Activated CD4-positive, alpha-beta memory T cell treated with anti-CD3 and anti-CD28 coated beads for 36 hours (primary cell): ENCODE results near the gene CRYAB. TPM values are rescaled to one million over a fixed set of nuclear protein-coding genes. Genes with fewer than 3 reads are reported as not detected.

Experiments
- CTCF ChIA-PET: fragments of 350-600 bp; sonication (Branson Sonifier 250); formaldehyde crosslinking; loops from one replicate; lab custom pipeline; 2021; ENCODE audit warnings: antibody characterized with exemption, inconsistent platforms; lab: Charles Lee
- POLR2A ChIA-PET: fragments of 350-600 bp; sonication (Branson Sonifier 250); formaldehyde crosslinking; loops from one replicate; lab custom pipeline; 2021; ENCODE audit warnings: antibody characterized with exemption; lab: Charles Lee
- DNase-seq: peaks from one replicate; pipeline ENCODE4 v3.0.0-alpha.2; 2020
- H3K27ac Mint-ChIP-seq: one replicate; pipeline ENCODE4 v1.8.0; 2021; ENCODE audit warnings: mixed read lengths
- H3K27me3 Mint-ChIP-seq: one replicate; pipeline ENCODE4 v1.8.0; 2021; ENCODE audit warnings: mixed read lengths
- H3K36me3 Mint-ChIP-seq: one replicate; pipeline ENCODE4 v1.8.0; 2021; ENCODE audit warnings: mixed read lengths
- H3K4me1 Mint-ChIP-seq: one replicate; pipeline ENCODE4 v1.8.0; 2021; ENCODE audit warnings: low read depth, mixed read lengths
- H3K4me3 Mint-ChIP-seq: one replicate; pipeline ENCODE4 v1.8.0; 2021; ENCODE audit warnings: mild to moderate bottlenecking, mixed read lengths
- H3K9me3 Mint-ChIP-seq: one replicate; pipeline ENCODE4 v1.8.0; 2021; ENCODE audit warnings: mixed read lengths
- intact Hi-C: fragments of 100-400 bp; cut with micrococcal nuclease; formaldehyde crosslinking; loops from one replicate; pipeline ENCODE4 v1.15.1; 2023
- total RNA-seq, 2 experiments: library from RNA; stranded (reverse); gene quantifications; one replicate each; pipeline ENCODE4 v1.2.3, GENCODE V29; 2021

CRYAB gene
- total RNA-seq, 2 experiments from 2014 or later = not detected

GRCh38 chr11:111918390-111919256 lies 7.1 kb upstream of the CRYAB start, which contains the start of gene C11orf52:
Gene C11orf52 (plus strand): TSS chr11:111918913. CDS start chr11:111918973, 60 bp downstream.
- Mint-ChIP-seq H3K27me3 (peaks cover 26% of the 10 kb centered on the region), H3K27ac (no peak within 1 kb of the TSS), H3K4me1 (no peaks in the 10 kb centered on the region), H3K36me3 (no peaks in the 10 kb centered on the region), H3K4me3 (no peak within 1 kb of the TSS), H3K9me3 (no peaks in the 10 kb centered on the region)
- DNase-seq = no peak
- ChIA-PET POLR2A (no interaction called here), CTCF (interaction anchor here (0.8 to 1.6 kb wide), 5 partner anchors 8 to 314 kb away, joined by 3 to 5 read pairs (median 3); no protein-coding TSS in a partner anchor)
- intact Hi-C loops = no loop called here

DNA sequence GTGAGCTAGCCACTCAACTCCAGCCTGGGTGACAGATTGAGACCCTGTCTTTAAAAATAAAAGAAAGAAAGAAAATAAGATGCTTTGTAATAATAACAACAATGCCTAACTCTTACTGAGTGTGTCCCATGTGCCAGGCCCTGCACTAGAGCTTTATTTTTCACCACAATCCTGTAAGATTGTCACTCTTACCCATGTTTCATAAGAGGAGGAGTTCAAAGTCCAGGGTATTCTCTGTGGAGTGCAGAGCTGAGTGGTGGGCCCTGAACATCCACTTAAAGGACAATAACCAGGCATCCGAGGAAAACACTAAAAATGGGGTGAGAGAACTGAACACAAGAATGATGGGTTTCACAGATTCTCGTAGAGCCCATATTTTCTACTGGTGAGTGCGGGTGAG lies 6.2 kb upstream of the CRYAB start:
- DNase-seq = no peak
- Mint-ChIP-seq H3K27me3 (peaks cover 29% of the 10 kb centered on the region), H3K9me3 (no peaks in the 10 kb centered on the region), H3K4me1 (no peaks in the 10 kb centered on the region), H3K36me3 (no peaks in the 10 kb centered on the region), H3K4me3 (no peak overlapping the region), H3K27ac (no peak overlapping the region)
- ChIA-PET POLR2A (no interaction called here), CTCF (interaction anchor here (1.1 kb wide), 2 partner anchors 64 to 77 kb away, joined by 3 to 5 read pairs; no protein-coding TSS in a partner anchor)
- intact Hi-C loops = no loop called here

DNA sequence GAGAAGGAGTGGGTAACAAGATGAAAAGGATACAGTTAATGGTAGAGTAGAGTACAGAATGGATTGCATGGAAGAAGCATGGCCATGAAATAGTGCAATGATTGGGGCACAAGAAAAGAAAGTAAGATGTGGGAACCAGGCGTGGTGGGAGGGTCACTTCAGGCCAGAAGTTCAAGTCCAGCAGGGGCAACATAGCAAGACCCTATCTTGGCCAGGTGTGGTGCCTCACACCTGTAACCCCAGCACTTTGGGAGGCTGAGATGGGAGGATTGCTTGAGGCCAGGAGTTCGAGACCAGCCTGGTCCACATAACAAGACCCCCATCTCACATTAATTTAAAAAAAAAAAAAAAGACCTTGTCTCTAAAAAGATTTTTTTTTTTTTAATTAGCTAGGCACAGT lies 5.7 kb upstream of the CRYAB start:
- peaks cover 29% of the 10 kb centered on the region for H3K27me3 Mint-ChIP-seq
- ChIA-PET CTCF (interaction anchor here (1.1 kb wide), 2 partner anchors 65 to 78 kb away, joined by 3 to 5 read pairs; no protein-coding TSS in a partner anchor), POLR2A (no interaction called here)
- intact Hi-C loops = no loop called here
- no peaks in the 10 kb centered on the region for H3K9me3 Mint-ChIP-seq
- no peaks in the 10 kb centered on the region for H3K36me3 Mint-ChIP-seq
- no peak overlapping the region for H3K4me3 Mint-ChIP-seq
- no peaks in the 10 kb centered on the region for H3K4me1 Mint-ChIP-seq
- H3K27ac Mint-ChIP-seq = no peak overlapping the region
- no peak for DNase-seq

- intact Hi-C loops = no loop called here
- Mint-ChIP-seq H3K4me1 (no peaks in the 10 kb centered on the region), H3K27me3 (peaks cover 35% of the 10 kb centered on the region), H3K4me3 (no peak overlapping the region), H3K36me3 (no peaks in the 10 kb centered on the region), H3K9me3 (no peaks in the 10 kb centered on the region), H3K27ac (no peak overlapping the region)
- POLR2A ChIA-PET = no interaction called here
- no peak for DNase-seq
- CTCF ChIA-PET = no interaction called here
Observed at GRCh38 chr11:111916768-111917167, 5.2 kb upstream of the CRYAB start.

- POLR2A ChIA-PET = interaction anchor here (0.9 kb wide), 1 partner anchor 42 kb away, joined by 3 read pairs; no protein-coding TSS in a partner anchor
Observed at GRCh38 chr11:111913997-111914396, 2.4 kb upstream of the CRYAB start.

DNA sequence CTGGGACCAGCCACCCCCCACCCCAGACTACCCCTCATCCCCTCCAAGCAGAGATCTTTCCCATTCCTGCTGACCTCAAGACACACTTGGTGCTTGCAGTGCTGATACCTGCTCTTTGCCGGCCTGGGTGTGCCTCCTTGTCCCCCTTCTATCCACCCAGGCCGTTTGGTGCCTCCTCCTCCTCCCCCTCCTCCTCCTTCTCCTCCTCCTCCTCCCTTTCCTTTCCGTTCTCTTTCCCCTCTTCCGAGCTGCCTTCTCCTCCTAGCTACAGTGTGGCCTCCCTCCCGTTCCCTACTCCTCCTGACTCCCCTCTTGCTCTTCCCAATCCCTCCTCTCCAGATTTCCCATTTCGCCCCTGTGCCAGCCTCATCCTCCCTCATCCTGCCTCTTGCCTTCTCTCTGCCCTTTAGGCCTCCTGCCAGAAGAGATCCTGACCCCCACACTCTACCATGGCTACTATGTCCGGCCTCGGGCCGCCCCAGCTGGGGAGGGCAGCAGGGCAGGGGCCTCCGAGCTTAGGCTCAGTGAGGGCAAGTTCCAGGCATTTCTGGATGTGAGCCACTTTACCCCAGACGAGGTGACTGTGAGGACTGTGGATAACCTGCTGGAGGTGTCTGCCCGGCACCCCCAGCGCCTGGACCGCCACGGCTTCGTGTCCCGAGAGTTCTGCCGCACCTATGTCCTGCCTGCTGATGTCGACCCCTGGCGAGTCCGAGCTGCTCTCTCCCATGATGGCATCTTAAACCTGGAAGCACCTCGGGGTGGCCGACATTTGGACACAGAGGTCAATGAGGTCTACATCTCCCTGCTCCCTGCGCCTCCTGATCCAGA lies 1.7 kb upstream of the CRYAB start:
- CTCF ChIA-PET = interaction anchor here (2.4 kb wide), 1 partner anchor 69 kb away, joined by 6 read pairs; no protein-coding TSS in a partner anchor
- H3K27me3 Mint-ChIP-seq = peaks cover 42% of the 10 kb centered on the region
- DNase-seq = no peak
- POLR2A ChIA-PET = interaction anchor here (0.9 kb wide), 1 partner anchor 41 kb away, joined by 3 read pairs; no protein-coding TSS in a partner anchor
- H3K4me1 Mint-ChIP-seq = no peaks in the 10 kb centered on the region
- H3K4me3 Mint-ChIP-seq = no peak overlapping the region
- no peak overlapping the region for H3K27ac Mint-ChIP-seq
- H3K9me3 Mint-ChIP-seq = no peaks in the 10 kb centered on the region
- H3K36me3 Mint-ChIP-seq = no peaks in the 10 kb centered on the region
- intact Hi-C loops = no loop called here

More at GRCh38 chr11:111913997-111914396, 2.4 kb upstream of the CRYAB start:
- Mint-ChIP-seq H3K4me3 (no peak overlapping the region), H3K27ac (no peak overlapping the region), H3K36me3 (no peaks in the 10 kb centered on the region), H3K4me1 (no peaks in the 10 kb centered on the region), H3K9me3 (no peaks in the 10 kb centered on the region), H3K27me3 (peaks cover 40% of the 10 kb centered on the region)
- DNase-seq = no peak
- intact Hi-C loops = no loop called here
- CTCF ChIA-PET = interaction anchor here (0.6 to 2.4 kb wide), 2 partner anchors 68 to 316 kb away, joined by 3 to 6 read pairs; no protein-coding TSS in a partner anchor

DNA sequence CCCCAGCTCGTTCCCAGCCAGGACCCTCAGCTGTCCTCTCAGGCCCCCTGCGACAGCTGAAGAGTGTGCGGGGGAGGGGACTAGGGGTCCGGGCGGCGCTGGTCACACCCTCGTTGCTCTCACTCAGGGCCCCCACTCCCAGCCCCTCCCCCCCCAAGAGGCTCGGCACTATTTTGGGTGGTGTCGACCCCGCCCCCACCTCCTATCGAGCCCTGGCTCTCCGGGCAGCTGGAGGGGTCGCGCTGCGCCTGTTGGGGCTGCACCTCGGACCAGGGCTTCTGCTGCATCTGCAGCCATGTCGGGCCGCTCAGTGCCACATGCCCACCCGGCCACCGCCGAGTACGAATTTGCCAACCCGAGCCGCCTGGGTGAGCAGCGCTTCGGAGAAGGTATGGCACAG lies 965 bp upstream of the CRYAB start, which contains the start of gene HSPB2:
TSS of gene HSPB2 (plus strand) at position 200 of the 400 bp plus-strand sequence. CDS start at position 296, 96 bp downstream.
- no peak within 1 kb of the TSS for H3K27ac Mint-ChIP-seq
- peaks cover 42% of the 10 kb centered on the region for H3K27me3 Mint-ChIP-seq
- H3K36me3 Mint-ChIP-seq = no peaks in the 10 kb centered on the region
- intact Hi-C loops = no loop called here
- POLR2A ChIA-PET = no interaction called here
- no peak within 1 kb of the TSS for H3K4me3 Mint-ChIP-seq
- no peaks in the 10 kb centered on the region for H3K9me3 Mint-ChIP-seq
- CTCF ChIA-PET = no interaction called here
- no peaks in the 10 kb centered on the region for H3K4me1 Mint-ChIP-seq
- no peak for DNase-seq

DNA sequence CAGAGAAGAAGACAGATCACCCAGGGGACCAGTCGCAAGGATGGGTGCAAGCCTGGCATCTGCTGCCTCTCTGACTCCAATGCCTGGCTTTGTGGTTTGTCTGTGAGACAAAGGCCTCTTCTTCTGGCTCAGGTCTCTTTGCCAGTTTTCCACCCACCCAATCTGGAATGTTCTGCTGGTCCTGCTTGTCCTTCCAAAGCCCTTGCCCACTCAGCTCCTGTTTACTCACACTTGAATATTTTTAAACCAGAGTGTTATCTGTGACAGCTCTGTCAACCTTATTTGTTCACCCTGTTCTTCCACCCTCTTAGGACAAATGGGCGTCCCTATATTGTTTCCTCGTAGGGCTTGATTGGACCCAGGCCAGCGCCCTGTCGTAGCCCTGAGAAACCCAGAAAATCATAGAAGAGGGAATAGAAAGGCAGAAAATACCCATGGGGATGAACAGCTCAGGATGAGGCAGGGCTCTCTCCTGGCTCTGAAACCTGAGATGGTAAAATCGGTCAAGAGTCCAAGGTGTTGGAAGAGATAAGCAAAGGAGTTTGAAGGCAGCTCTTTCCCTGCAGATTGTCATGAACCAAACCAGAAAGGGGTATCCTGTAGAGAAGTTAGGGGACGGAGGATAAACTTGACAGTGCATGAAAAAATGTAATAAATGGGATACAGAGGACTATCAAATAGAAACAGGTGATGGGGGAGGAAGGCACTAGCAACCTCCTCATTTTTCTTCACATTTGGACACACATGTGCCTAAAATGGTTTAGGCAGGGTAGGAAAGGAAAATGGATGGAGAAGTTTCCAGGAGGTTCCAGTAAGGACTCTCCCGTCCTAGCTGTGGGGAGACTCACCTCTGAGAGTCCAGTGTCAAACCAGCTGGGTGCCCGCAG lies 651 bp downstream of the CRYAB start:
- H3K9me3 Mint-ChIP-seq = no peaks in the 10 kb centered on the region
- no peaks in the 10 kb centered on the region for H3K4me1 Mint-ChIP-seq
- DNase-seq = no peak
- peaks cover 33% of the 10 kb centered on the region for H3K27me3 Mint-ChIP-seq
- intact Hi-C loops = no loop called here
- ChIA-PET POLR2A (no interaction called here), CTCF (no interaction called here)
- no peaks in the 10 kb centered on the region for H3K36me3 Mint-ChIP-seq
- H3K4me3 Mint-ChIP-seq = no peak overlapping the region
- no peak overlapping the region for H3K27ac Mint-ChIP-seq

DNA sequence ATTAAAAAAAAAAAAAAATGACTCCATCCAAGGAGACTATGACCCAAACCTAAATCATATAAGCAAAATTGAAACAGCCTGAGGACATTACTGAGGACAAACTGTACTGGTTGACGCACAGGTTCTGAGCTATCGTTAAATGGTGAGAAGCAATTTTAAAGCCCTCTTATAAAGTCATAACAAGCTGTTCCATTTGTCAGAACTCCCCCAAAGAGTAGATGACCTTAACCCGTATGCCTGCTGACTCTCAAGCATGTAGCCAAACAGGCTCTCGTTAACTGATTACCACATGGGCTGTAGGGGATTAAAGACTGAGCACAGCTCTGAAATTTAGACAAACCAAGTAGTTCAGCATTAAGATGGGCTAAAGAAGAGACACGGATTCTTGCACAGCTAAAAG lies 2.2 kb downstream of the CRYAB start:
- intact Hi-C loops = no loop called here
- ChIA-PET POLR2A (no interaction called here), CTCF (interaction anchor here (0.6 kb wide), 2 partner anchors 61 to 259 kb away, joined by 4 read pairs; no protein-coding TSS in a partner anchor)
- Mint-ChIP-seq H3K9me3 (peaks cover 5% of the 10 kb centered on the region), H3K4me1 (no peaks in the 10 kb centered on the region), H3K27ac (no peak overlapping the region), H3K36me3 (peaks cover 4% of the 10 kb centered on the region), H3K27me3 (peaks cover 32% of the 10 kb centered on the region), H3K4me3 (no peak overlapping the region)
- no peak for DNase-seq

DNA sequence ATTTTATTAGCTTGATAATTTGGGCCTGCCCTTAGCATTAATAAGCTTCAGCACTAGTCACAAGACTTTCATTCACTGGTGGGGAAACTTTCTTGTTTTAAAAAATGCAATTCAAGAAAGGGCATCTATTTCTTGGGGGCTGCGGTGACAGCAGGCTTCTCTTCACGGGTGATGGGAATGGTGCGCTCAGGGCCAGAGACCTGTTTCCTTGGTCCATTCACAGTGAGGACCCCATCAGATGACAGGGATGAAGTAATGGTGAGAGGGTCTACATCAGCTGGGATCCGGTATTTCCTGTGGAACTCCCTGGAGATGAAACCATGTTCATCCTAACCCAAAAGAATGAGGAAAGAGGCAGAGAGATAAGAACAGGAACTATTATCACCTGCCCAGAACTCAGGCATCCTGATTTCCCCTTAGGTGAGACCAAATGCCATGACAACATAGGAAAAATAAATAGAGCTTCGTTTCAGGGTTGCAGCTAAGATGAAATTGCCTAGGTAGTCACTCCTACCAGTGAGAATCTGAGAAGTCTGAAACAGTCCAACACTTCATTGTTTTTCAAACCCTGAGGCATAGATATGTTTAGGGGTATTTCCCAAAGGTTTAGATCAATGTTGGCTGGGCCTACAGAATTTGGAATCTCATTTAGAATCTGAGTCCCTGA lies 2.8 kb downstream of the CRYAB start:
- DNase-seq = no peak
- peaks cover 5% of the 10 kb centered on the region for H3K9me3 Mint-ChIP-seq
- H3K27me3 Mint-ChIP-seq = peaks cover 27% of the 10 kb centered on the region
- no peak overlapping the region for H3K27ac Mint-ChIP-seq
- intact Hi-C loops = no loop called here
- no peaks in the 10 kb centered on the region for H3K4me1 Mint-ChIP-seq
- no peak overlapping the region for H3K4me3 Mint-ChIP-seq
- peaks cover 4% of the 10 kb centered on the region for H3K36me3 Mint-ChIP-seq
- ChIA-PET POLR2A (no interaction called here), CTCF (interaction anchor here (0.6 kb wide), 1 partner anchor 61 kb away, joined by 4 read pairs; no protein-coding TSS in a partner anchor)

GRCh38 chr11:111906680-111907079 lies 4.9 kb downstream of the CRYAB start:
- peaks cover 22% of the 10 kb centered on the region for H3K27me3 Mint-ChIP-seq
- no peak for DNase-seq
- H3K4me1 Mint-ChIP-seq = no peaks in the 10 kb centered on the region
- peaks cover 4% of the 10 kb centered on the region for H3K36me3 Mint-ChIP-seq
- ChIA-PET POLR2A (no interaction called here), CTCF (no interaction called here)
- peaks cover 5% of the 10 kb centered on the region for H3K9me3 Mint-ChIP-seq
- H3K4me3 Mint-ChIP-seq = no peak overlapping the region
- no peak overlapping the region for H3K27ac Mint-ChIP-seq
- intact Hi-C loops = no loop called here
